ENCODE results near the gene ING3. TPM values are rescaled to one million over a fixed set of nuclear protein-coding genes. Genes with fewer than 3 reads are reported as not detected.

ING3 gene
- total and polyA plus RNA-seq, 9 of the 15 experiments (the other 6 are each of a cell fraction or from before 2014, with no cell fraction given) = 22.8 to 233 (median 50.4) TPM

DNA sequence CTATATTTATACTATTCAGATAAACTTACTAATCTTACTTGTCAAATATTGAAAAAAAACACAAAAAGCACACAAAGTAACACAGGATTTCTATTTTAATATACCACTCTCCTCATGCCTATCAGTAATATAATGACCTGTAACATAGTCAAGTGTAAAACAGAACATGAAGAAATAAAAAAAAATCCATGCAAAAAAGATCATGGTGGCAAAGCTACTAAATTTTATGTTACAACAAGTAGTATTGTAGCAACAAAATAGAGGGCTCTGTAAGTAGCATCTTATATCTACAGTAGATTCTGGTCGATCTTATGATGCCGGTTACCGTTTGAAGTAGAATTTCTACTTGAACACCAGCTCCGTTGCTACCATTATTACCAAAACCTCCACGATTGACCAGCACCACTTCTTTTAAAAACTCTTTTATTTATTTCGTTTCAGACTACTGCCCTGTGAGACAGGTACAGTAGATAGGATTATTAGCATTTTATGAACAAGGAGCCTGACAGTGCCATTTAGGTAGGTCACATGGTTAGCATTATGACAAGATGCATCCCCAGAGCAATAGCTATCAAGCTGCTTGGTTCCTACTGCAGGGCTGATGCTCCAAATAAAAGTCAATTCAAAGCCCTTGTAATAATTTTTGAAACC, 40.0 kb downstream of the ING3 start (continued):
- TF ChIP-seq CBFA2T3 (IDR thresholded peaks at IDR 0.05) (no peak), ETV5 (CRISPR knock-in tag; IDR thresholded peaks at IDR 0.05; ENCODE audit: low read depth) (no peak), ZNF384 (IDR thresholded peaks at IDR 0.05; ENCODE audit: low read depth, low read length) (no peak), KAT2B (IDR thresholded peaks at IDR 0.05; ENCODE audit: low read depth, low read length) (no peak), TOE1 (IDR thresholded peaks at IDR 0.05; ENCODE audit: borderline replicate concordance) (peak; percentile 82), TOE1 (CRISPR knock-in tag; IDR thresholded peaks at IDR 0.05; ENCODE audit: borderline replicate concordance, low read depth) (no peak), ZNF165 (CRISPR knock-in tag; IDR thresholded peaks at IDR 0.05; ENCODE audit: borderline replicate concordance) (no peak), MCM2 (IDR thresholded peaks at IDR 0.05; ENCODE audit: low read depth) (no peak), PML (IDR thresholded peaks at IDR 0.05; ENCODE audit: low read length) (no peak; the same call in none of the 2 replicates), ZBTB17 (CRISPR knock-in tag; IDR thresholded peaks at IDR 0.05) (0 out of 2 replicates have a peak, but pooled peaks have one; percentile 24), SMC3 (conservative IDR thresholded peaks at IDR 0.05; ENCODE audit: insufficient read depth, low read depth, low read length) (no peak), NR4A1 (CRISPR knock-in tag; IDR thresholded peaks at IDR 0.05) (no peak), NR4A1 (tag; IDR thresholded peaks at IDR 0.05) (no peak), KDM2B (CRISPR knock-in tag; IDR thresholded peaks at IDR 0.05) (no peak), RBM34 (IDR thresholded peaks at IDR 0.05; ENCODE audit: borderline replicate concordance, insufficient read depth, low read length) (no peak), EP400 (IDR thresholded peaks at IDR 0.05) (peak; percentile 44), SMAD4 (CRISPR knock-in tag; conservative IDR thresholded peaks at IDR 0.05) (0 out of 2 replicates have a peak, but pooled peaks have one; percentile 10)
- TF ChIP-seq, protein P1, sequence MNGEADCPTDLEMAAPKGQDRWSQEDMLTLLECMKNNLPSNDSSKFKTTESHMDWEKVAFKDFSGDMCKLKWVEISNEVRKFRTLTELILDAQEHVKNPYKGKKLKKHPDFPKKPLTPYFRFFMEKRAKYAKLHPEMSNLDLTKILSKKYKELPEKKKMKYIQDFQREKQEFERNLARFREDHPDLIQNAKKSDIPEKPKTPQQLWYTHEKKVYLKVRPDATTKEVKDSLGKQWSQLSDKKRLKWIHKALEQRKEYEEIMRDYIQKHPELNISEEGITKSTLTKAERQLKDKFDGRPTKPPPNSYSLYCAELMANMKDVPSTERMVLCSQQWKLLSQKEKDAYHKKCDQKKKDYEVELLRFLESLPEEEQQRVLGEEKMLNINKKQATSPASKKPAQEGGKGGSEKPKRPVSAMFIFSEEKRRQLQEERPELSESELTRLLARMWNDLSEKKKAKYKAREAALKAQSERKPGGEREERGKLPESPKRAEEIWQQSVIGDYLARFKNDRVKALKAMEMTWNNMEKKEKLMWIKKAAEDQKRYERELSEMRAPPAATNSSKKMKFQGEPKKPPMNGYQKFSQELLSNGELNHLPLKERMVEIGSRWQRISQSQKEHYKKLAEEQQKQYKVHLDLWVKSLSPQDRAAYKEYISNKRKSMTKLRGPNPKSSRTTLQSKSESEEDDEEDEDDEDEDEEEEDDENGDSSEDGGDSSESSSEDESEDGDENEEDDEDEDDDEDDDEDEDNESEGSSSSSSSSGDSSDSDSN (IDR thresholded peaks at IDR 0.05; ENCODE audit: borderline replicate concordance in 1 of 2, low read depth in 2 of 2, low read length in 2 of 2) = peak in 1 of 2 experiments; percentile 59; a peak in 1 of 4 replicates
- TF ChIP-seq, protein P2, sequence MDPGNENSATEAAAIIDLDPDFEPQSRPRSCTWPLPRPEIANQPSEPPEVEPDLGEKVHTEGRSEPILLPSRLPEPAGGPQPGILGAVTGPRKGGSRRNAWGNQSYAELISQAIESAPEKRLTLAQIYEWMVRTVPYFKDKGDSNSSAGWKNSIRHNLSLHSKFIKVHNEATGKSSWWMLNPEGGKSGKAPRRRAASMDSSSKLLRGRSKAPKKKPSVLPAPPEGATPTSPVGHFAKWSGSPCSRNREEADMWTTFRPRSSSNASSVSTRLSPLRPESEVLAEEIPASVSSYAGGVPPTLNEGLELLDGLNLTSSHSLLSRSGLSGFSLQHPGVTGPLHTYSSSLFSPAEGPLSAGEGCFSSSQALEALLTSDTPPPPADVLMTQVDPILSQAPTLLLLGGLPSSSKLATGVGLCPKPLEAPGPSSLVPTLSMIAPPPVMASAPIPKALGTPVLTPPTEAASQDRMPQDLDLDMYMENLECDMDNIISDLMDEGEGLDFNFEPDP (CRISPR knock-in tag; IDR thresholded peaks at IDR 0.05) = peak; percentile 68; the same call in 1 of the 2 replicates
- TF ChIP-seq, protein P3, sequence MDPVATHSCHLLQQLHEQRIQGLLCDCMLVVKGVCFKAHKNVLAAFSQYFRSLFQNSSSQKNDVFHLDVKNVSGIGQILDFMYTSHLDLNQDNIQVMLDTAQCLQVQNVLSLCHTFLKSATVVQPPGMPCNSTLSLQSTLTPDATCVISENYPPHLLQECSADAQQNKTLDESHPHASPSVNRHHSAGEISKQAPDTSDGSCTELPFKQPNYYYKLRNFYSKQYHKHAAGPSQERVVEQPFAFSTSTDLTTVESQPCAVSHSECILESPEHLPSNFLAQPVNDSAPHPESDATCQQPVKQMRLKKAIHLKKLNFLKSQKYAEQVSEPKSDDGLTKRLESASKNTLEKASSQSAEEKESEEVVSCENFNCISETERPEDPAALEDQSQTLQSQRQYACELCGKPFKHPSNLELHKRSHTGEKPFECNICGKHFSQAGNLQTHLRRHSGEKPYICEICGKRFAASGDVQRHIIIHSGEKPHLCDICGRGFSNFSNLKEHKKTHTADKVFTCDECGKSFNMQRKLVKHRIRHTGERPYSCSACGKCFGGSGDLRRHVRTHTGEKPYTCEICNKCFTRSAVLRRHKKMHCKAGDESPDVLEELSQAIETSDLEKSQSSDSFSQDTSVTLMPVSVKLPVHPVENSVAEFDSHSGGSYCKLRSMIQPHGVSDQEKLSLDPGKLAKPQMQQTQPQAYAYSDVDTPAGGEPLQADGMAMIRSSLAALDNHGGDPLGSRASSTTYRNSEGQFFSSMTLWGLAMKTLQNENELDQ (CRISPR knock-in tag; IDR thresholded peaks at IDR 0.05; ENCODE audit: borderline replicate concordance) = no peak
- TF ChIP-seq, protein P4, sequence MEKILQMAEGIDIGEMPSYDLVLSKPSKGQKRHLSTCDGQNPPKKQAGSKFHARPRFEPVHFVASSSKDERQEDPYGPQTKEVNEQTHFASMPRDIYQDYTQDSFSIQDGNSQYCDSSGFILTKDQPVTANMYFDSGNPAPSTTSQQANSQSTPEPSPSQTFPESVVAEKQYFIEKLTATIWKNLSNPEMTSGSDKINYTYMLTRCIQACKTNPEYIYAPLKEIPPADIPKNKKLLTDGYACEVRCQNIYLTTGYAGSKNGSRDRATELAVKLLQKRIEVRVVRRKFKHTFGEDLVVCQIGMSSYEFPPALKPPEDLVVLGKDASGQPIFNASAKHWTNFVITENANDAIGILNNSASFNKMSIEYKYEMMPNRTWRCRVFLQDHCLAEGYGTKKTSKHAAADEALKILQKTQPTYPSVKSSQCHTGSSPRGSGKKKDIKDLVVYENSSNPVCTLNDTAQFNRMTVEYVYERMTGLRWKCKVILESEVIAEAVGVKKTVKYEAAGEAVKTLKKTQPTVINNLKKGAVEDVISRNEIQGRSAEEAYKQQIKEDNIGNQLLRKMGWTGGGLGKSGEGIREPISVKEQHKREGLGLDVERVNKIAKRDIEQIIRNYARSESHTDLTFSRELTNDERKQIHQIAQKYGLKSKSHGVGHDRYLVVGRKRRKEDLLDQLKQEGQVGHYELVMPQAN (IDR thresholded peaks at IDR 0.05; ENCODE audit: borderline replicate concordance) = peak; percentile 81; the same call in 1 of the 2 replicates
